Prostate gland (tissue), 2 donors: ENCODE measurements around the gene STK17B.

ENCODE experiments used
- CTCF ChIP-seq, 4 experiments: fragments of 200-600 bp in 2 of 4; fragments of 450-650 bp in 2 of 4; sonication (generic) in 2 of 4; IDR thresholded peaks; 1 replicate in 3 of 4; 2 replicates in 1 of 4; pipeline ENCODE4 v1.5.1; 2016 to 2019; ENCODE audit warnings: antibody characterized with exemption in 4 of 4, mild to moderate bottlenecking in 2 of 4, moderate library complexity in 2 of 4
- POLR2A ChIP-seq: fragments of 450-650 bp; IDR thresholded peaks from one replicate; pipeline ENCODE4 v1.6.1; 2016; ENCODE audit warnings: antibody characterized with exemption, mild to moderate bottlenecking

GRCh38 chr2:196182439-196183171, 11.2 kb upstream of the STK17B start:
- TF ChIP-seq CTCF (IDR thresholded peaks at IDR 0.05) (no peak), POLR2A (no peak)
